ENCODE results near the gene MIOX.

GRCh38 chr22:50460938-50461337 lies 25.7 kb upstream of the MIOX start:
- TF ChIP-seq SUZ12 (IDR thresholded peaks at IDR 0.05; ENCODE audit: extremely low read depth, insufficient read depth, insufficient read length) (no peak), YY1 (IDR thresholded peaks at IDR 0.05; ENCODE audit: insufficient read depth, insufficient read length) (no peak)

All from NT2/D1 (cell line).